GM18519 (cell line): ENCODE measurements around the gene GAS2L3.

Source experiments
- ATAC-seq: cut with Tn5 transposase; IDR thresholded peaks from one replicate; pipeline ENCODE4 v1.9.1; 2021; ENCODE audit warnings: mild to moderate bottlenecking, moderate library complexity; ENCODE audit not compliant: unreplicated experiment, low FRiP score

The GAS2L3 gene

GRCh38 chr12:100656141-100656540, 82.7 kb downstream of the GAS2L3 start:
- no peak for ATAC-seq

- no peak for ATAC-seq
These were observed 83.4 kb downstream of the GAS2L3 start for GRCh38 chr12:100656856-100657255.

GRCh38 chr12:100661300-100661951, 87.9 kb downstream of the GAS2L3 start:
- peak; percentile 56 for ATAC-seq

- ATAC-seq: no peak
These were observed 93.1 kb downstream of the GAS2L3 start for GRCh38 chr12:100666588-100666987.

GRCh38 chr12:100668945-100669536, 95.6 kb downstream of the GAS2L3 start:
- ATAC-seq: peak; percentile 73

GRCh38 chr12:100669922-100670321, 96.4 kb downstream of the GAS2L3 start:
- no peak for ATAC-seq

- no peak for ATAC-seq
These were observed 98.1 kb downstream of the GAS2L3 start for GRCh38 chr12:100671396-100672074.

GRCh38 chr12:100672075-100672592, 98.7 kb downstream of the GAS2L3 start:
- ATAC-seq: peak; percentile 79

GRCh38 chr12:100674036-100674888, 100.8 kb downstream of the GAS2L3 start:
- no peak for ATAC-seq
